GM21526 (cell line): ENCODE measurements around the gene TMEM165.

ENCODE experiments used
- ATAC-seq: cut with Tn5 transposase; IDR thresholded peaks from one replicate; pipeline ENCODE4 v1.9.1; 2021; ENCODE audit warnings: moderate library complexity; ENCODE audit not compliant: unreplicated experiment, low FRiP score

TMEM165 gene

DNA sequence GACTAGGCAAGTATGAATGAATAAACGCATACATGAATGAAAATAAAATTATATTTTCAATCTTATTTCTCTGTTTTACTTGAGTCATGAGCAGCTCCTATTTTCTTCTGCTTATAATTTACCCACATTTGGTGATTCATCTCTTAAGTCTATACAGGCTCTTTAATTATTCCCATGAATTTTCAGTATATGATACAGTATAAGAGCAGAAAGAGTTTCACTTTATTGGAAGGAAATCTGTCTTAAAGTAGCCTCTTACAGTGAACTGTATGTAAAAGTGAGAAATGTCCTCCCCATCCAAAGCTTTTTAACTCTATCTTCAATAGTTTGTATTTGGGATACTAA is 50.8 kb downstream of the TMEM165 start:
- no peak for ATAC-seq

GRCh38 chr4:55447108-55447708 is 51.5 kb downstream of the TMEM165 start:
- no peak for ATAC-seq

- no peak for ATAC-seq
These were observed 52.1 kb downstream of the TMEM165 start for GRCh38 chr4:55447831-55448230.

- ATAC-seq, result no peak
These were observed 54.8 kb downstream of the TMEM165 start for GRCh38 chr4:55450566-55450965.

DNA sequence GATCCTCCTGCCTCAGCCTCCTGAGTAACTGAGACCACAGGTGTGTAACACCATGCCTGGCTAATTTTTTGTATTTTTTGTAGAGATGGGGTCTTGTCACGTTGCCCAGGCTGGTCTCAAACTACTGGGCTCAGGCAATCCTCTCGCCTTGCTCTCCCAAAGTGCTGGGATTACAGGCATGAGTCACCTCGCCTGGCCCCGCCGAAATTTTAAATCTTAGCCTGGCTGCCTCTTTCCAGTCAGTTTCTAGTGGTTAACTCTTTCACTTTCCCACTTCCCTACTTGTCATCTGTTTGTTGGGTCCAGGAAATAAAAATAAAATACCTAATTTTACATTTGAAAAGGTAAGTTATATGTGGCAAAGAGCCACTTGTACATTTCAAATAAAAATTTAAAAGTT is 62.4 kb downstream of the TMEM165 start:
- ATAC-seq, result no peak

GRCh38 chr4:55458611-55459010 is 62.9 kb downstream of the TMEM165 start:
- ATAC-seq, result no peak

DNA sequence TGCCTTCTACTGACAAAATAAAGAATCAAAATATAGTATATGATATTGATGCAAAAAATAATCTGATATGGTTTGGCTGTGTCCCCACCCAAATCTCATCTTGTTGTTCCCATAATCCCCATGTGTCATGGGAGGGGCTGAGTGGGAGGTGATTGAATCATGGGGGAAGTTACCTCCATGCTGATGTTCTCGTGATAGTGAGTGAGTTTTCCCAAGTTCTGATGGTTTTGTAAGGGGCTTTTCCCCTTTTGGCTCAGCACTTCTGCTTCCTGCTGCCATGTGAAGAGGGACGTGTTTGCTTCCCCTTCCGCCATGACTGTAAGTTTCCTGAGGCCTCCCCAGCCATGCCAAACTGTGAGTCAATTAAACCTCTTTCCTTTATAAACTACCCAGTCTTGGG is 70.2 kb downstream of the TMEM165 start:
- ATAC-seq, result no peak

DNA sequence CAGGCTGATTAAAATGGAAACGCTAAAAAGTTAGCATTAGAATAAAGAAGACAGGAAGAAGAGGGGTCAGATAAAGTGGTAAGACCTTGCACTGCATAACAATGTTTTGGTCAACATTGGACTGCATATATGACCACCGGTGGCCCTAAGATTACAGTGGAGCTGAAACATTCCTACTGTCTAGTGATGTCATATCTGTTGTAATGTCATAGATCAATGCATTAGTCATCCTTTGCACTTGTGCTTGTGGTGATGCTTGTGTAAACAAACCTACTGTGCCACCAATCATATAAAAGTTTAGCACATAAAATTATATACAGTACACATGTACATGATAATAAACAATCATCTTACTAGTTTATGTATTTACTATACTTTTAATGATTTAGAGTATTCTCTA is 73.0 kb downstream of the TMEM165 start:
- ATAC-seq, result no peak

GRCh38 chr4:55469979-55470378 is 74.2 kb downstream of the TMEM165 start:
- no peak for ATAC-seq
